Omental fat pad (tissue), 4 donors: ENCODE results near the gene MRPL23. TPM values are rescaled to one million over a fixed set of nuclear protein-coding genes. Genes with fewer than 3 reads are reported as not detected.

ENCODE experiments used
- ATAC-seq: fragments of 150-250 bp; one replicate; pipeline ENCODE4 v1.9.1; 2016; ENCODE audit warnings: mild to moderate bottlenecking, moderate library complexity; ENCODE audit not compliant: low FRiP score
- DNase-seq: peaks from one replicate; pipeline ENCODE4 v3.0.0-alpha.2; 2019; ENCODE audit warnings: low spot score
- CTCF ChIP-seq, 3 donors: fragments of 450-650 bp; IDR thresholded peaks; one replicate each; pipeline ENCODE4 v1.5.1; 2016 to 2017; ENCODE audit warnings: antibody characterized with exemption in 3 of 3, mild to moderate bottlenecking in 3 of 3, moderate library complexity in 2 of 3
- total RNA-seq, 4 donors: library from RNA; depleted of rRNA; stranded (reverse); fragments of >200 nt; gene quantifications; one replicate each; pipeline ENCODE4 v1.1.0, GENCODE V29; 2016

Gene MRPL23
- total RNA-seq, 4 donors from 2014 or later = 82.3 to 114 (median 111) TPM

GRCh38 chr11:1926156-1927025 is 20.7 kb upstream of the MRPL23 start:
- DNase-seq = no peak
- ATAC-seq = no peak
- TF ChIP-seq CTCF (IDR thresholded peaks at IDR 0.05) = no peak

GRCh38 chr11:1927026-1927847 is 19.9 kb upstream of the MRPL23 start:
- ATAC-seq (no peak), DNase-seq (no peak)
- TF ChIP-seq CTCF (IDR thresholded peaks at IDR 0.05) = no peak

GRCh38 chr11:1927848-1928469 is 19.2 kb upstream of the MRPL23 start:
- TF ChIP-seq CTCF (IDR thresholded peaks at IDR 0.05) = no peak
- ATAC-seq (no peak), DNase-seq (no peak)

- no peak for DNase-seq
- no peak for TF ChIP-seq CTCF (IDR thresholded peaks at IDR 0.05)
Observed at GRCh38 chr11:1928470-1928890, 18.7 kb upstream of the MRPL23 start.

GRCh38 chr11:1928891-1929541 is 18.1 kb upstream of the MRPL23 start:
- TF ChIP-seq CTCF (IDR thresholded peaks at IDR 0.05) = no peak
- ATAC-seq (no peak), DNase-seq (no peak)

More at GRCh38 chr11:1928470-1928890, 18.7 kb upstream of the MRPL23 start:
- ATAC-seq = no peak

- ATAC-seq (no peak), DNase-seq (no peak)
- no peak for TF ChIP-seq CTCF (IDR thresholded peaks at IDR 0.05)
Observed at GRCh38 chr11:1929621-1930461, 17.3 kb upstream of the MRPL23 start.
